SK-N-SH treated with all-trans-retinoic acid at 6 μM for 48 hours (cell line): ENCODE measurements around the gene ACKR1.

ENCODE experiments used
- ATAC-seq: fragments of 200-7000 bp; cut with Tn5 transposase; 3 replicates; pipeline ENCODE4 v1.9.1; 2020; ENCODE audit warnings: mild to moderate bottlenecking, moderate library complexity
- ARNTL ChIP-seq: fragments of 450-650 bp; formaldehyde crosslinking; IDR thresholded peaks from 2 replicates; pipeline ENCODE4 v1.5.0; 2020; ENCODE audit warnings: low read depth, mild to moderate bottlenecking, moderate library complexity, borderline replicate concordance
- BACH2 ChIP-seq: fragments of 250-450 bp; sonication (Bioruptor Pico); IDR thresholded peaks from 2 replicates; pipeline ENCODE4 v1.9.0; 2021; ENCODE audit warnings: mild to moderate bottlenecking, borderline replicate concordance
- CSDC2 ChIP-seq: fragments of 250-450 bp; sonication (Bioruptor Pico); IDR thresholded peaks from 2 replicates; pipeline ENCODE4 v1.5.0; 2020; ENCODE audit warnings: mild to moderate bottlenecking, moderate library complexity
- CSRNP3 ChIP-seq: fragments of 250-450 bp; sonication (Bioruptor Pico); IDR thresholded peaks from 2 replicates; pipeline ENCODE4 v1.5.1; 2021; ENCODE audit warnings: mild to moderate bottlenecking, moderate library complexity
- GLIS3 ChIP-seq: fragments of 250-450 bp; sonication (Bioruptor Pico); IDR thresholded peaks from 2 replicates; pipeline ENCODE4 v1.5.0; 2020; ENCODE audit warnings: mild to moderate bottlenecking, moderate library complexity
- OSR1 ChIP-seq: fragments of 250-450 bp; sonication (Bioruptor Pico); IDR thresholded peaks from 2 replicates; pipeline ENCODE4 v1.8.0; 2022; ENCODE audit warnings: moderate library complexity, mild to moderate bottlenecking, inconsistent platforms
- PATZ1 ChIP-seq: fragments of 250-450 bp; sonication (Bioruptor Pico); IDR thresholded peaks from 2 replicates; pipeline ENCODE4 v1.8.0; 2020; ENCODE audit warnings: mild to moderate bottlenecking, moderate library complexity, borderline replicate concordance
- PPARA ChIP-seq: fragments of 250-450 bp; sonication (Bioruptor Pico); IDR thresholded peaks from 2 replicates; pipeline ENCODE4 v1.5.0; 2020; ENCODE audit warnings: mild to moderate bottlenecking, borderline replicate concordance
- RARB ChIP-seq: fragments of 250-450 bp; sonication (Bioruptor Pico); IDR thresholded peaks from 2 replicates; pipeline ENCODE4 v1.8.0; 2021; ENCODE audit warnings: mild to moderate bottlenecking, moderate library complexity
- SNAI2 ChIP-seq: fragments of 250-450 bp; sonication (Bioruptor Pico); IDR thresholded peaks from 2 replicates; pipeline ENCODE4 v1.5.0; 2020; ENCODE audit warnings: mild to moderate bottlenecking, moderate library complexity
- TCF4 ChIP-seq: fragments of 250-450 bp; sonication (Bioruptor Pico); IDR thresholded peaks from 2 replicates; pipeline ENCODE4 v1.8.0; 2021; ENCODE audit warnings: mild to moderate bottlenecking, moderate library complexity, borderline replicate concordance
- ZC3H10 ChIP-seq: fragments of 250-450 bp; sonication (Bioruptor Pico); IDR thresholded peaks from 2 replicates; pipeline ENCODE4 v1.5.1; 2021; ENCODE audit warnings: mild to moderate bottlenecking, moderate library complexity
- ZFP3 ChIP-seq: fragments of 250-450 bp; sonication (Bioruptor Pico); IDR thresholded peaks from 2 replicates; pipeline ENCODE4 v1.5.0; 2020; ENCODE audit warnings: mild to moderate bottlenecking, moderate library complexity
- ZFP30 ChIP-seq: fragments of 450-650 bp; formaldehyde crosslinking; IDR thresholded peaks from 2 replicates; pipeline ENCODE4 v1.5.0; 2022; ENCODE audit warnings: mild to moderate bottlenecking, moderate library complexity
- ZNF565 ChIP-seq: fragments of 450-650 bp; formaldehyde crosslinking; conservative IDR thresholded peaks from 2 replicates; pipeline ENCODE4 v1.5.0; 2020; ENCODE audit warnings: low read depth, mild to moderate bottlenecking, moderate library complexity
- ZNF70 ChIP-seq: fragments of 450-650 bp; formaldehyde crosslinking; IDR thresholded peaks from 2 replicates; pipeline ENCODE4 v1.5.0; 2020; ENCODE audit warnings: mild to moderate bottlenecking, moderate library complexity
- ZNF8 ChIP-seq: fragments of 450-650 bp; formaldehyde crosslinking; IDR thresholded peaks from 2 replicates; pipeline ENCODE4 v1.5.0; 2020; ENCODE audit warnings: mild to moderate bottlenecking, moderate library complexity
- TF ChIP-seq, protein P1 (sequence below): fragments of 250-450 bp; sonication (Bioruptor Pico); IDR thresholded peaks from 2 replicates; pipeline ENCODE4 v1.8.0; 2021; ENCODE audit warnings: low read depth, mild to moderate bottlenecking, moderate library complexity, borderline replicate concordance
- TF ChIP-seq, protein P2 (sequence below): fragments of 250-450 bp; sonication (Bioruptor Pico); IDR thresholded peaks from 2 replicates; pipeline ENCODE4 v1.5.0; 2020; ENCODE audit warnings: mild to moderate bottlenecking, moderate library complexity
- TF ChIP-seq, protein P3 (sequence below): fragments of 250-450 bp; sonication (Bioruptor Pico); IDR thresholded peaks from 2 replicates; pipeline ENCODE4 v1.5.1; 2020; ENCODE audit warnings: low read depth, mild to moderate bottlenecking, moderate library complexity

The ACKR1 gene

GRCh38 chr1:159161719-159162026, 43.0 kb upstream of the ACKR1 start:
- ATAC-seq: no peak
- TF ChIP-seq CSRNP3 (CRISPR knock-in tag): no peak
- TF ChIP-seq GLIS3: no peak
- no peak for TF ChIP-seq ZC3H10 (CRISPR knock-in tag)
- TF ChIP-seq, protein P1, sequence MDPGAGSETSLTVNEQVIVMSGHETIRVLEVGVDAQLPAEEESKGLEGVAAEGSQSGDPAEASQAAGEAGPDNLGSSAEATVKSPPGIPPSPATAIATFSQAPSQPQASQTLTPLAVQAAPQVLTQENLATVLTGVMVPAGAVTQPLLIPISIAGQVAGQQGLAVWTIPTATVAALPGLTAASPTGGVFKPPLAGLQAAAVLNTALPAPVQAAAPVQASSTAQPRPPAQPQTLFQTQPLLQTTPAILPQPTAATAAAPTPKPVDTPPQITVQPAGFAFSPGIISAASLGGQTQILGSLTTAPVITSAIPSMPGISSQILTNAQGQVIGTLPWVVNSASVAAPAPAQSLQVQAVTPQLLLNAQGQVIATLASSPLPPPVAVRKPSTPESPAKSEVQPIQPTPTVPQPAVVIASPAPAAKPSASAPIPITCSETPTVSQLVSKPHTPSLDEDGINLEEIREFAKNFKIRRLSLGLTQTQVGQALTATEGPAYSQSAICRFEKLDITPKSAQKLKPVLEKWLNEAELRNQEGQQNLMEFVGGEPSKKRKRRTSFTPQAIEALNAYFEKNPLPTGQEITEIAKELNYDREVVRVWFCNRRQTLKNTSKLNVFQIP (CRISPR knock-in tag): no peak
- no peak for TF ChIP-seq SNAI2
- TF ChIP-seq RARB (CRISPR knock-in tag): no peak
- no peak for TF ChIP-seq OSR1
- no peak for TF ChIP-seq ZNF70 (CRISPR knock-in tag)
- no peak for TF ChIP-seq PATZ1 (CRISPR knock-in tag)

DNA sequence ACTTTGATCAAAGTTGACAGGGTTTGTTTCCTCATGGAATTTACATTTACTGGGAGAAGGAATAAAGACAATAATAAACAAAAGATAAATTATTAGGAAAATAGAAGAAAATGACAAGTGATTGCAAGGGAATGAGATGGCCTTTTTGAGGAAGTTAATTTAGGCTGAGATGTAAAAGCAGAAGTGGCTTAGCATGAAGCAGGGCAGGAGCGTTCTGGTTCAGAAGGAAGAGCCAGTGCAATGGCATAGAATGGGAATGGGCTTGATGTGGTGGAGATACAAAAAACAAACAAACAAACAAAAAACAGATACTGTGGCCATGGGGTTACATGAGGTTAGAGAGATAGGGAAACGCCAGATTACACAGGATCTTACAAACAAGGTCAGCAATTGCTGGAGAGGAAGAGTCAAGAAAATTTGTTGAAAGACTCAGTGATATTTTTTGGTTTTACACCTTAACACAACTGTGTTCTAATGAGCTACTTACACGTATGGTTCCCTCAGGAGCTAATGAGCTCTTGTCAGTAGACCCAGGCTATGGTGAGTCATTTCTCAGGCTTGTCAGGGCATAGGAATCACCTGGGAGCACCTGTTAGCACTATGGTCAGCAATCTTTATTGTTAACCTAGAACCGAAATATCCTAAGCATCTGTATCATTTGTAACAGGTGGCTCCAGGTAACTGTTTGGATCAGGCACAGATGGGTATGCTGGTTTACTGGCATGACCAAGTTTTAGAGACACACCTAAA, 42.0 kb upstream of the ACKR1 start:
- TF ChIP-seq GLIS3: no peak
- TF ChIP-seq ZFP3 (CRISPR knock-in tag): no peak
- TF ChIP-seq ZNF565 (CRISPR knock-in tag): no peak
- no peak for TF ChIP-seq ZFP30 (CRISPR knock-in tag)
- TF ChIP-seq SNAI2: no peak
- no peak for TF ChIP-seq ZNF8 (CRISPR knock-in tag)
- no peak for TF ChIP-seq CSDC2
- no peak for ATAC-seq

GRCh38 chr1:159163614-159164228, 41.0 kb upstream of the ACKR1 start:
- TF ChIP-seq, protein P2, sequence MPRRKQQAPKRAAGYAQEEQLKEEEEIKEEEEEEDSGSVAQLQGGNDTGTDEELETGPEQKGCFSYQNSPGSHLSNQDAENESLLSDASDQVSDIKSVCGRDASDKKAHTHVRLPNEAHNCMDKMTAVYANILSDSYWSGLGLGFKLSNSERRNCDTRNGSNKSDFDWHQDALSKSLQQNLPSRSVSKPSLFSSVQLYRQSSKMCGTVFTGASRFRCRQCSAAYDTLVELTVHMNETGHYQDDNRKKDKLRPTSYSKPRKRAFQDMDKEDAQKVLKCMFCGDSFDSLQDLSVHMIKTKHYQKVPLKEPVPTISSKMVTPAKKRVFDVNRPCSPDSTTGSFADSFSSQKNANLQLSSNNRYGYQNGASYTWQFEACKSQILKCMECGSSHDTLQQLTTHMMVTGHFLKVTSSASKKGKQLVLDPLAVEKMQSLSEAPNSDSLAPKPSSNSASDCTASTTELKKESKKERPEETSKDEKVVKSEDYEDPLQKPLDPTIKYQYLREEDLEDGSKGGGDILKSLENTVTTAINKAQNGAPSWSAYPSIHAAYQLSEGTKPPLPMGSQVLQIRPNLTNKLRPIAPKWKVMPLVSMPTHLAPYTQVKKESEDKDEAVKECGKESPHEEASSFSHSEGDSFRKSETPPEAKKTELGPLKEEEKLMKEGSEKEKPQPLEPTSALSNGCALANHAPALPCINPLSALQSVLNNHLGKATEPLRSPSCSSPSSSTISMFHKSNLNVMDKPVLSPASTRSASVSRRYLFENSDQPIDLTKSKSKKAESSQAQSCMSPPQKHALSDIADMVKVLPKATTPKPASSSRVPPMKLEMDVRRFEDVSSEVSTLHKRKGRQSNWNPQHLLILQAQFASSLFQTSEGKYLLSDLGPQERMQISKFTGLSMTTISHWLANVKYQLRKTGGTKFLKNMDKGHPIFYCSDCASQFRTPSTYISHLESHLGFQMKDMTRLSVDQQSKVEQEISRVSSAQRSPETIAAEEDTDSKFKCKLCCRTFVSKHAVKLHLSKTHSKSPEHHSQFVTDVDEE (CRISPR knock-in tag): no peak
- TF ChIP-seq ZFP30 (CRISPR knock-in tag): no peak
- no peak for TF ChIP-seq PPARA (CRISPR knock-in tag)
- TF ChIP-seq, protein P3, sequence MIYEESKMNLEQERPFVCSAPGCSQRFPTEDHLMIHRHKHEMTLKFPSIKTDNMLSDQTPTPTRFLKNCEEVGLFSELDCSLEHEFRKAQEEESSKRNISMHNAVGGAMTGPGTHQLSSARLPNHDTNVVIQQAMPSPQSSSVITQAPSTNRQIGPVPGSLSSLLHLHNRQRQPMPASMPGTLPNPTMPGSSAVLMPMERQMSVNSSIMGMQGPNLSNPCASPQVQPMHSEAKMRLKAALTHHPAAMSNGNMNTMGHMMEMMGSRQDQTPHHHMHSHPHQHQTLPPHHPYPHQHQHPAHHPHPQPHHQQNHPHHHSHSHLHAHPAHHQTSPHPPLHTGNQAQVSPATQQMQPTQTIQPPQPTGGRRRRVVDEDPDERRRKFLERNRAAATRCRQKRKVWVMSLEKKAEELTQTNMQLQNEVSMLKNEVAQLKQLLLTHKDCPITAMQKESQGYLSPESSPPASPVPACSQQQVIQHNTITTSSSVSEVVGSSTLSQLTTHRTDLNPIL: no peak
- no peak for TF ChIP-seq ZFP3 (CRISPR knock-in tag)
- no peak for TF ChIP-seq ZNF565 (CRISPR knock-in tag)
- no peak for TF ChIP-seq ARNTL (CRISPR knock-in tag)
- no peak for TF ChIP-seq BACH2
- no peak for TF ChIP-seq TCF4 (CRISPR knock-in tag)
- no peak for TF ChIP-seq SNAI2
- no peak for TF ChIP-seq ZNF70 (CRISPR knock-in tag)
- TF ChIP-seq RARB (CRISPR knock-in tag): no peak
- TF ChIP-seq ZC3H10 (CRISPR knock-in tag): no peak
- no peak for TF ChIP-seq ZNF8 (CRISPR knock-in tag)
- no peak for TF ChIP-seq CSRNP3 (CRISPR knock-in tag)
- ATAC-seq: no peak
